BE2C (cell line): ENCODE results near the gene ATP9B.

ENCODE experiments used
- DNase-seq: peaks from one replicate; pipeline ENCODE4 v3.0.0-alpha.2; 2020
- H3K27me3 ChIP-seq: fragments of 250-450 bp; sonication (Bioruptor Pico); 2 replicates; pipeline ENCODE4 v1.5.1; 2020; ENCODE audit warnings: mild to moderate bottlenecking
- H3K36me3 ChIP-seq: fragments of 250-450 bp; sonication (Bioruptor Pico); 2 replicates; pipeline ENCODE4 v1.5.1; 2020; ENCODE audit warnings: mild to moderate bottlenecking
- H3K4me1 ChIP-seq: fragments of 250-450 bp; sonication (Bioruptor Pico); 2 replicates; pipeline ENCODE4 v1.5.1; 2020
- H3K4me3 ChIP-seq: 2 replicates; pipeline ENCODE4 v1.5.1; 2011; ENCODE audit warnings: low read depth, low read length
- H3K9me3 ChIP-seq: fragments of 250-450 bp; sonication (Bioruptor Pico); 2 replicates; pipeline ENCODE4 v1.5.1; 2020
- CTCF ChIP-seq: IDR thresholded peaks from 2 replicates; pipeline ENCODE4 v1.5.1; 2012; ENCODE audit warnings: mild to moderate bottlenecking, low read depth, low read length

ATP9B gene

GRCh38 chr18:79210002-79210910, 141.1 kb downstream of the ATP9B start:
- H3K4me3 ChIP-seq = no peak overlapping the region
- no peaks in the 10 kb centered on the region for H3K9me3 ChIP-seq
- no peaks in the 10 kb centered on the region for H3K27me3 ChIP-seq
- no peaks in the 10 kb centered on the region for H3K36me3 ChIP-seq
- no peak for TF ChIP-seq CTCF
- H3K4me1 ChIP-seq = no peaks in the 10 kb centered on the region
- DNase-seq = no peak

- TF ChIP-seq CTCF = no peak
- no peak for DNase-seq
- H3K36me3 ChIP-seq = no peaks in the 10 kb centered on the region
Observed at GRCh38 chr18:79211844-79212243, 142.7 kb downstream of the ATP9B start.

GRCh38 chr18:79214056-79214455, 144.9 kb downstream of the ATP9B start:
- Histone ChIP-seq H3K4me1 (no peaks in the 10 kb centered on the region), H3K27me3 (no peaks in the 10 kb centered on the region), H3K9me3 (no peaks in the 10 kb centered on the region), H3K36me3 (no peaks in the 10 kb centered on the region), H3K4me3 (no peak overlapping the region)
- no peak for DNase-seq
- TF ChIP-seq CTCF = no peak

More at GRCh38 chr18:79211844-79212243, 142.7 kb downstream of the ATP9B start:
- Histone ChIP-seq H3K9me3 (no peaks in the 10 kb centered on the region), H3K27me3 (no peaks in the 10 kb centered on the region), H3K4me1 (no peaks in the 10 kb centered on the region), H3K4me3 (no peak overlapping the region)

- Histone ChIP-seq H3K27me3 (no peaks in the 10 kb centered on the region), H3K36me3 (no peaks in the 10 kb centered on the region), H3K9me3 (no peaks in the 10 kb centered on the region), H3K4me1 (no peaks in the 10 kb centered on the region), H3K4me3 (no peak overlapping the region)
- DNase-seq = no peak
- no peak for TF ChIP-seq CTCF
Observed at GRCh38 chr18:79216176-79216575, 147.0 kb downstream of the ATP9B start.

- Histone ChIP-seq H3K27me3 (no peaks in the 10 kb centered on the region), H3K4me1 (no peaks in the 10 kb centered on the region), H3K9me3 (no peaks in the 10 kb centered on the region), H3K4me3 (no peak overlapping the region), H3K36me3 (no peaks in the 10 kb centered on the region)
- TF ChIP-seq CTCF = no peak
- DNase-seq = no peak
Observed at GRCh38 chr18:79217979-79218604, 148.9 kb downstream of the ATP9B start.
